Measurements from ENCODE around the gene KERA.

The KERA gene

DNA sequence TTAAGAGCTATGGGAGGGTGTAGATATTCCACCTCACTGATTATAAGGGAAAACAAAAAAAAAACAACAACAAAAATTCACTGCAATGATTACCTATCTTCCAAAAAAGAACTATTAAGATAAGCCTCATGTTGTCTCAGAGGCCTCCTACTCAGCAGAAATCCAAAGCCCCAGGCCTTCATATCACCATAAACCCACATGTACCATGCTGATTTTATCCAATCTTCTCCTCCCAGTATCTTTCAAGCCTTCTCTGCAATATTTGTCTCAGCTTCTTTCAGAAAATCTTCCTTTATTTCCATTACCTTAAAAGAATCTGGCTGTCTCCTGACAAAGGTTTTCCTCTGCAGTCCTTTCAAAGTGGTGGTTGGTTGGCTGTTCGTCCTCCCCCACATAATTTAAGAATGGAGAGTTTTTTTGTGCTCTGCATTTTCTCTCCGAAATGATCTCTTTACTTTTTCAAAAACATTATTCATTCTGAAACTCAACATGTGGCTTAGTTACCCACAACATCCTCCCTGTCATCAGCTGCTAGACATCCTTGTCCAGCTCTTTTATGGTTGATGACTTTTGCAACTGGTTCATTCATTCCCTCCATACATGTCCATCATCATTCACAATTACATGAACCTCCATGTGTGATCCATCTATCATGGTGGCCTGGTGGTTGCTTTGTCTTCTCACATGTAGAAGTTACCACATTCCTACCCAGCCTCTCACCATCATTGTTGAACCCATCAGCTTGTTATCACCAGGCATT lies 50.1 kb downstream of the KERA start:
- DNase-seq = no peak

DNA sequence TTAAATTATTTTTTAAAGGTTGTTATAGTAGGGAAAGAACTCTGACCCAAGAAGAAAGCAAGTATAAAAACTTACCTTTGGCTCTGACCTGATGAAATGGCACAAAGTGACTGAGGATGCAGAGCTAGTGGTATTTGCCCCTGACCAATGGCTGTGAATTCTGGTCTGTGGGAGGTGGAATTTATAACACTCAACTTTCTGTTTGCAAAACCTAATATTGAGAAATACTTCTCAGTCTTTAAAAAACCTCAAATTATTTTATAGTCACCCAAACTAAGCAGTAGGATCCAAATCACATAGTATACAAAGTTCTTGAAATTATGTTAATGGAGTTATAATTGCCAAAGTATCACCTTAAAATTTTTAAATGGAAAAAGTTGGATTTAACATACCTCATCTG lies 53.0 kb downstream of the KERA start, which contains the start of gene EPYC:
EPYC (minus strand) TSS at position 101 of the 400 bp plus-strand sequence. CDS start 2,407 bp downstream, outside the sequence.
- DNase-seq = no peak

GRCh38 chr12:91003737-91004136 lies 54.1 kb downstream of the KERA start:
- no peak for DNase-seq

DNA sequence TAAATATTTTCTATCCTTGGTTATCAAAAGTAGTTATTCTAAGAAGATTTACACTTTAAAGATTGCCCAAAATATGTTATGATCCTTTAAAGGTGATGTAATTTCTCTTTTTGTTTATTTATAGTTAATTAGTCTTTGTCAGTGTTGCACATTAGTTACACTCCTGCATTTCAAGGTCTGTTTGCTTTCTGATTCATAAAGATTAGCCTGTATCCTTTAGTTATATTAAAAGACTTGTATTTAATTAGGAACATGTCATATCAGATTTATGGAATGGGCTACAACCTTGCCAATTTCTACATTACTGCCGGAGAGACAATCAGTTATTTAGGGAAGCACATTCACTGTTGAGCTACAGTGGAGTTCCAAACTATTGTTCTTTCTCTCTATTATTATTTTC lies 56.5 kb downstream of the KERA start:
- DNase-seq = no peak
